ENCODE results near the gene DENND1B.

The DENND1B gene

GRCh38 chr1:197774466-197775281 lies 606 bp downstream of the DENND1B start:
- Histone ChIP-seq H3K27ac (peak overlapping the region; percentile 75 to 86 (median 79)), H3K9me3 (replicated peaks in 1 of 11) (peaks cover 0 to 4% (median 0%) of the 10 kb centered on the region in 11 experiments; a peak in 2 of 22 replicates), H3K4me2 (peak overlapping the region; percentile 83 to 96 (median 94)), H4K20me1 (peaks cover 0 to 7% (median 0%) of the 10 kb centered on the region in 11 experiments; a peak in 1 of 22 replicates), H3K9ac (peak overlapping the region; percentile 79 to 92 (median 85)), H3K36me3 (no peaks in the 10 kb centered on the region), H3K4me3 (peak overlapping the region; percentile 64 to 85 (median 79)), H3K27me3 (peaks cover 14 to 50% (median 42%) of the 10 kb centered on the region in 11 experiments), H3K4me1 (peaks cover 29 to 55% (median 46%) of the 10 kb centered on the region in 10 experiments)
- TF ChIP-seq Cebpa-rat (IDR thresholded peaks at IDR 0.05): no peak

- Histone ChIP-seq H3K36me3 (no peaks in the 10 kb centered on the region), H3K4me1 (peaks cover 29 to 53% (median 45%) of the 10 kb centered on the region in 10 experiments), H3K27me3 (peaks cover 14 to 50% (median 42%) of the 10 kb centered on the region in 11 experiments), H3K27ac (no peak overlapping the region), H3K9me3 (replicated peaks in 1 of 11) (no peaks in the 10 kb centered on the region), H3K4me2 (peak overlapping the region; percentile 83 to 96 (median 94); a peak in 21 of 22 replicates), H3K9ac (peak overlapping the region in 6 of 11 experiments; percentile 85 to 92 (median 88); a peak in 7 of 22 replicates), H4K20me1 (peaks cover 0 to 7% (median 0%) of the 10 kb centered on the region in 11 experiments; a peak in 1 of 22 replicates), H3K4me3 (peak overlapping the region; percentile 64 to 85 (median 79); a peak in 19 of 20 replicates)
- TF ChIP-seq Cebpa-rat (IDR thresholded peaks at IDR 0.05): no peak
These were observed 1.4 kb downstream of the DENND1B start for GRCh38 chr1:197773856-197774255.

- Histone ChIP-seq H4K20me1 (peaks cover 0 to 7% (median 0%) of the 10 kb centered on the region in 11 experiments; a peak in 1 of 22 replicates), H3K4me3 (no peak overlapping the region), H3K27ac (no peak overlapping the region), H3K4me1 (peaks cover 22 to 41% (median 33%) of the 10 kb centered on the region in 10 experiments; a peak in 19 of 20 replicates), H3K36me3 (no peaks in the 10 kb centered on the region), H3K4me2 (peak overlapping the region in 3 of 11 experiments; percentile 16 to 83 (median 16); a peak in 3 of 22 replicates), H3K9me3 (replicated peaks in 1 of 11) (no peaks in the 10 kb centered on the region), H3K9ac (no peak overlapping the region), H3K27me3 (peaks cover 14 to 50% (median 42%) of the 10 kb centered on the region in 11 experiments)
- no peak for TF ChIP-seq Cebpa-rat (IDR thresholded peaks at IDR 0.05)
These were observed 3.2 kb downstream of the DENND1B start for GRCh38 chr1:197771904-197772556.

GRCh38 chr1:197771386-197771785 lies 3.9 kb downstream of the DENND1B start:
- Histone ChIP-seq H3K9me3 (replicated peaks in 1 of 11) (no peaks in the 10 kb centered on the region), H3K27ac (no peak overlapping the region), H3K4me1 (peaks cover 18 to 35% (median 27%) of the 10 kb centered on the region in 10 experiments; a peak in 19 of 20 replicates), H3K36me3 (no peaks in the 10 kb centered on the region), H3K4me2 (no peak overlapping the region), H4K20me1 (peaks cover 0 to 7% (median 0%) of the 10 kb centered on the region in 11 experiments; a peak in 1 of 22 replicates), H3K9ac (no peak overlapping the region), H3K4me3 (no peak overlapping the region), H3K27me3 (peaks cover 14 to 44% (median 41%) of the 10 kb centered on the region in 11 experiments)
- no peak for TF ChIP-seq Cebpa-rat (IDR thresholded peaks at IDR 0.05)

- Histone ChIP-seq H3K27me3 (peaks cover 14 to 32% (median 30%) of the 10 kb centered on the region in 11 experiments), H3K4me3 (no peak overlapping the region), H3K4me1 (peaks cover 7 to 24% (median 16%) of the 10 kb centered on the region in 10 experiments; a peak in 16 of 20 replicates), H3K4me2 (no peak overlapping the region), H3K9ac (no peak overlapping the region), H3K9me3 (replicated peaks in 1 of 11) (no peaks in the 10 kb centered on the region), H4K20me1 (0 out of 22 replicates have a peak, but pooled peaks cover 0 to 7% (median 0%) of the 10 kb centered on the region in 11 experiments), H3K36me3 (no peaks in the 10 kb centered on the region), H3K27ac (no peak overlapping the region)
- no peak for TF ChIP-seq Cebpa-rat (IDR thresholded peaks at IDR 0.05)
These were observed 5.0 kb downstream of the DENND1B start for GRCh38 chr1:197770243-197770642.

- H3K4me2 ChIP-seq: no peak overlapping the region
These were observed 6.0 kb downstream of the DENND1B start for GRCh38 chr1:197769287-197769686.

GRCh38 chr1:197768014-197768805 lies 7.1 kb downstream of the DENND1B start:
- Histone ChIP-seq H3K27ac (no peak overlapping the region), H3K4me1 (peaks cover 0 to 9% (median 4%) of the 10 kb centered on the region in 10 experiments; a peak in 14 of 20 replicates), H3K36me3 (no peaks in the 10 kb centered on the region), H4K20me1 (0 out of 22 replicates have a peak, but pooled peaks cover 0 to 1% (median 0%) of the 10 kb centered on the region in 11 experiments), H3K9me3 (replicated peaks in 1 of 11) (peaks cover 0 to under 1% (median 0%) of the 10 kb centered on the region in 11 experiments; a peak in 1 of 22 replicates), H3K27me3 (peaks cover 8 to 12% (median 10%) of the 10 kb centered on the region in 11 experiments), H3K4me3 (no peak overlapping the region), H3K4me2 (no peak overlapping the region), H3K9ac (no peak overlapping the region)
- no peak for TF ChIP-seq Cebpa-rat (IDR thresholded peaks at IDR 0.05)

More at GRCh38 chr1:197769287-197769686, 6.0 kb downstream of the DENND1B start:
- Histone ChIP-seq H4K20me1 (0 out of 22 replicates have a peak, but pooled peaks cover 0 to 7% (median 0%) of the 10 kb centered on the region in 11 experiments), H3K9ac (no peak overlapping the region), H3K27me3 (peaks cover 14 to 23% (median 21%) of the 10 kb centered on the region in 11 experiments), H3K27ac (no peak overlapping the region), H3K4me1 (peaks cover 7 to 20% (median 14%) of the 10 kb centered on the region in 10 experiments; a peak in 14 of 20 replicates), H3K9me3 (replicated peaks in 1 of 11) (no peaks in the 10 kb centered on the region), H3K36me3 (no peaks in the 10 kb centered on the region), H3K4me3 (no peak overlapping the region)
- no peak for TF ChIP-seq Cebpa-rat (IDR thresholded peaks at IDR 0.05)

- no peaks in the 10 kb centered on the region for H3K27me3 ChIP-seq
- no peak for TF ChIP-seq Cebpa-rat (IDR thresholded peaks at IDR 0.05)
- H3K36me3 ChIP-seq: no peaks in the 10 kb centered on the region
- peaks cover 4 to 29% (median 16%) of the 10 kb centered on the region in 10 experiments; a peak in 17 of 20 replicates for H3K4me1 ChIP-seq
- H3K27ac ChIP-seq: no peak overlapping the region
- no peaks in the 10 kb centered on the region for H4K20me1 ChIP-seq
- H3K4me3 ChIP-seq: no peak overlapping the region
- peaks cover 0 to 11% (median 5%) of the 10 kb centered on the region in 11 experiments; a peak in 6 of 22 replicates for H3K9me3 ChIP-seq (replicated peaks in 1 of 11)
- H3K9ac ChIP-seq: no peak overlapping the region
- no peak overlapping the region for H3K4me2 ChIP-seq
These were observed 11.5 kb downstream of the DENND1B start for GRCh38 chr1:197763769-197764168.
